Measurements from ENCODE around the gene CIB4.

The CIB4 gene

GRCh38 chr2:26598336-26598995, 42.7 kb downstream of the CIB4 start:
- peaks cover 15% of the 10 kb centered on the region for H3K27me3 ChIP-seq (replicated peaks)
- in situ Hi-C loops (cut with HindIII; ENCODE audit: low pct_ligation_motif_present, low sequenced_read_pairs), result loop anchor here (25.0 kb wide), 1 partner anchor 164 kb away; the partner anchor contains the start of gene SLC35F6
- TF ChIP-seq, protein P1, sequence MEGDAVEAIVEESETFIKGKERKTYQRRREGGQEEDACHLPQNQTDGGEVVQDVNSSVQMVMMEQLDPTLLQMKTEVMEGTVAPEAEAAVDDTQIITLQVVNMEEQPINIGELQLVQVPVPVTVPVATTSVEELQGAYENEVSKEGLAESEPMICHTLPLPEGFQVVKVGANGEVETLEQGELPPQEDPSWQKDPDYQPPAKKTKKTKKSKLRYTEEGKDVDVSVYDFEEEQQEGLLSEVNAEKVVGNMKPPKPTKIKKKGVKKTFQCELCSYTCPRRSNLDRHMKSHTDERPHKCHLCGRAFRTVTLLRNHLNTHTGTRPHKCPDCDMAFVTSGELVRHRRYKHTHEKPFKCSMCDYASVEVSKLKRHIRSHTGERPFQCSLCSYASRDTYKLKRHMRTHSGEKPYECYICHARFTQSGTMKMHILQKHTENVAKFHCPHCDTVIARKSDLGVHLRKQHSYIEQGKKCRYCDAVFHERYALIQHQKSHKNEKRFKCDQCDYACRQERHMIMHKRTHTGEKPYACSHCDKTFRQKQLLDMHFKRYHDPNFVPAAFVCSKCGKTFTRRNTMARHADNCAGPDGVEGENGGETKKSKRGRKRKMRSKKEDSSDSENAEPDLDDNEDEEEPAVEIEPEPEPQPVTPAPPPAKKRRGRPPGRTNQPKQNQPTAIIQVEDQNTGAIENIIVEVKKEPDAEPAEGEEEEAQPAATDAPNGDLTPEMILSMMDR (IDR thresholded peaks at IDR 0.05; ENCODE audit: low read depth, low read length, missing control alignments), result no peak
- no peak overlapping the region for H3K27ac ChIP-seq
- no peak overlapping the region for H3K4me3 ChIP-seq (ENCODE audit: low read depth, low read length)
- no peak for DNase-seq
- no peaks in the 10 kb centered on the region for H3K36me3 ChIP-seq (replicated peaks)

DNA sequence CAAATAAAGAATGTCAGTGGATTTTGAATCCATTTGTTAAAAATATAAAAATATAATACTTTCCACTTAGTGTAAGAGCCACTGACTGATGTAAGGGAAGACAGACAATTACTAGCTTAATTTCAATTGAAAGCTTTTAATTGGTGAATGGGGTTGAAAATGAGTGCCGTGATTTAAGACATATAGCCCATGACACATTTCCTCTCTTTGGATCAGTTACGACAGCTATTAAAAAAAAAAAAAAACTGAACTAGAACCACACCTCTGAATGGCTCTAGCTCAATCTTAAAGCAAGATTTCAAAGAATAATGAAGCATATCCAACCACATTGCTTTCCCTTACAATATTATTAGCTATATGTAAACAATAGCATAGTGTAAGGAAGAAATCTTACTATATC, 44.0 kb downstream of the CIB4 start:
- Histone ChIP-seq H3K4me3 (ENCODE audit: low read depth, low read length) (no peak overlapping the region), H3K27me3 (replicated peaks) (peaks cover 17% of the 10 kb centered on the region), H3K27ac (no peak overlapping the region), H3K36me3 (replicated peaks) (no peaks in the 10 kb centered on the region)
- no peak for DNase-seq
- TF ChIP-seq, protein P1 (IDR thresholded peaks at IDR 0.05; ENCODE audit: low read depth, low read length, missing control alignments), result no peak
- in situ Hi-C loops (cut with HindIII; ENCODE audit: low pct_ligation_motif_present, low sequenced_read_pairs), result loop anchor here (25.0 kb wide), 1 partner anchor 165 kb away; the partner anchor contains the start of gene SLC35F6

DNA sequence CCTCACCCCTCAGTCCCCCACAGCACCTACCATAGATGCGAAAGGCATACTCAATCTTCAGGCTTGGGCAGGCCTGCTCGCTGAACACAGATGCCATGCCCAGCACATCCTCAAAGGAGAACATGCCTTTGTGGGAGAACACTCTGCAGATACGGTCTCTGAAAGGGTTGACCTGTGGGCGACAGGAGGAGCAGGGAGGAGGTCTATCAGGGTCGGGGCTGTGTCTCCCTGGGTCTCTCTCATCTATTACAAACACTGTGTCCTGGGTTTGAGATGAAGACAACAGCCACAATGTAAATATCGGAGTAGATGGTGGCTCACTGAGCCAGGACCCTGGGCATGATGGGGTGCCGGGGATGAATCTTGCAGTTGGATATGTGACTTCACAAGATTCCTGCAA, 46.0 kb downstream of the CIB4 start:
- TF ChIP-seq, protein P1 (IDR thresholded peaks at IDR 0.05; ENCODE audit: low read depth, low read length, missing control alignments), result no peak
- in situ Hi-C loops (cut with HindIII; ENCODE audit: low pct_ligation_motif_present, low sequenced_read_pairs), result loop anchor here (25.0 kb wide), 1 partner anchor 167 kb away; the partner anchor contains the start of gene SLC35F6
- Histone ChIP-seq H3K27me3 (replicated peaks) (peaks cover 21% of the 10 kb centered on the region), H3K4me3 (ENCODE audit: low read depth, low read length) (no peak overlapping the region), H3K36me3 (replicated peaks) (no peaks in the 10 kb centered on the region), H3K27ac (no peak overlapping the region)
- DNase-seq, result no peak

DNA sequence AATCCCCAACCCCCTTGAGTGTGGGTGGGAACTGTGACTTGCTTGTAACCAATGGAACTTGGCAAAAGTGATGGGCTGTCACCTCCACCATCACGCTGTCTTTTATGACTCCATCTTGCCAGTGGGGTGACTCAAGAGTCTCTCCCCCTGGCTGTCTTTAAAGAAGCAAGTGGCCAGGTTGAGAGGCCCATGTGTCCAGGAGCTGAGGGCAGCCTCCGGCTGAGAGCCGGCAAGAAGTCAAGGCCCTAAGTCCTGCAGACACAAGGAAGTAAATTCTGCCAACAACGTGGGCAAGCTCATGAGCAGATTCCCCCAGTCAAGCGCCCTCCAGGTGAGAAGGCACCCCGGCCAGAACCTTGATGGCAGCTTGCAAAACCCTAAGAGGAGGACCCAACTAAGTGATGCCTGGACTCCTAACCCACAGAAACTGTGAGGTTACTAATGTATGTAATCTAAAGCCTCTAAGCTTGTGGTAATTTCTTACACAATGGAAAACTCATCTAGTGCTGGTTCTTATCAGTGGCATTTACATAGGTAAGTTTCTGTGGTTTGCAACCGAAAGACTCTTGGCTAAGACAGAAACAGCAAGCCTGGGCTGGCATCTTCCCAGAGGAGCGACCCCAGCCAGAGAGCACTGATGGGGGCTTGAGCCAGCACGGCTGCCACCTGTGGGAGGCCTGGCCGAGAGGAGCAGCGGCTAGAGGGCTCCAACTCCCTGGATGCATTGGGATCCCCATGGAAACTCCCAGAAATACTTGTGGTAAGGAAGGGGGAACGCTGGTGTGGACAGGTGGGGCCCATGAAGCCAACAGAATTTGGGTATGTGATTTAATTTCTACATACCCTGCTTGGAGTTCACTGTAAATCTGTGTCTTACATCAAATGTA, 49.3 kb downstream of the CIB4 start:
- no peak overlapping the region for H3K4me3 ChIP-seq (ENCODE audit: low read depth, low read length)
- H3K27ac ChIP-seq, result no peak overlapping the region
- in situ Hi-C loops (cut with HindIII; ENCODE audit: low pct_ligation_motif_present, low sequenced_read_pairs), result loop anchor here (25.0 kb wide), 1 partner anchor 170 kb away; the partner anchor contains the start of gene SLC35F6
- no peaks in the 10 kb centered on the region for H3K36me3 ChIP-seq (replicated peaks)
- TF ChIP-seq, protein P1 (IDR thresholded peaks at IDR 0.05; ENCODE audit: low read depth, low read length, missing control alignments), result no peak
- no peak for DNase-seq
- peaks cover 36% of the 10 kb centered on the region for H3K27me3 ChIP-seq (replicated peaks)

GRCh38 chr2:26590980-26591618, 50.1 kb downstream of the CIB4 start:
- H3K27me3 ChIP-seq (replicated peaks), result peaks cover 40% of the 10 kb centered on the region
- DNase-seq, result no peak

More at GRCh38 chr2:26590980-26591618, 50.1 kb downstream of the CIB4 start:
- H3K36me3 ChIP-seq (replicated peaks), result no peaks in the 10 kb centered on the region
- H3K27ac ChIP-seq, result no peak overlapping the region
- TF ChIP-seq, protein P1 (IDR thresholded peaks at IDR 0.05; ENCODE audit: low read depth, low read length, missing control alignments), result no peak
- in situ Hi-C loops (cut with HindIII; ENCODE audit: low pct_ligation_motif_present, low sequenced_read_pairs), result loop anchor here (25.0 kb wide), 1 partner anchor 171 kb away; the partner anchor contains the start of gene SLC35F6
- no peak overlapping the region for H3K4me3 ChIP-seq (ENCODE audit: low read depth, low read length)
